IPS-NIHi7 (cell line): ENCODE data around the gene NCAM1.

Source experiments
- DNase-seq: peaks from one replicate; pipeline ENCODE4 v3.0.0; 2012; ENCODE audit warnings: mixed read lengths; ENCODE audit errors: extremely low spot score

NCAM1 gene

DNA sequence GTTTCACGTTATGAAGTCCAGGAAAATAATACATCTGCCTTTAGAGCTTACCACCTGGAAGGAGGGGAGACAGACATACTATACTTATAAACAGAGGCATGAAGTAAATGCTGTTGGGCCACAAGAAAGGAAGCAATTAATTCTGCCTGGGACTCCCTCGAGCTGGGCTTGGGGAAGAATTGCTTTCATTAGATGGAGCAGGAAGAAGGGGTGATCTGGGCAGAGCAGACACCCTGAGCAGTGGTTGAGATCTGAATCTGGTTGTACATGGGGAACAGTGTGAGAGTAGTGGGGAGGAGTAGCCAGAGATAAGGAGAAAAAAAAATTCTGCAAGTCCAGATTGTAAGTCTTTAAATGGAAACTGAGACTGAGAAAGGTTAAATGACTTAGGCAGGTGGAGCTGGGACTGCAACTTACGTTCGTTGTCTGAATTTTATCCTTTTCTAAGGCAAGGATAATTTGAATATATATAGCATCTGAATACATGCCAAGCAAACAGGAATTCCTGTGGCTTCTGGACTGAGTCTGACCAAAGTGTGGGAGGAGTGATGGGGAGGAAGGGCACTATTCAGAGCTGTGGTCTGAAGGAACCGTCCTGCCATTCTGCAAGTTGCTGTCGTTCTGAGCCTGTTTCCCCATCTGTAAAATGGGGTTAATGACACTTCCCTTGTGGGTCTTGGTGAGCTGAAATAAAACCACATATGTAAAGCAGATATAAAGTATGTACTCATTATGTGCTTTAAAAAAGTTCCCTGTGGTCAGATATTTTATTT is 7.9 kb downstream of the NCAM1 start:
- no peak for DNase-seq

DNA sequence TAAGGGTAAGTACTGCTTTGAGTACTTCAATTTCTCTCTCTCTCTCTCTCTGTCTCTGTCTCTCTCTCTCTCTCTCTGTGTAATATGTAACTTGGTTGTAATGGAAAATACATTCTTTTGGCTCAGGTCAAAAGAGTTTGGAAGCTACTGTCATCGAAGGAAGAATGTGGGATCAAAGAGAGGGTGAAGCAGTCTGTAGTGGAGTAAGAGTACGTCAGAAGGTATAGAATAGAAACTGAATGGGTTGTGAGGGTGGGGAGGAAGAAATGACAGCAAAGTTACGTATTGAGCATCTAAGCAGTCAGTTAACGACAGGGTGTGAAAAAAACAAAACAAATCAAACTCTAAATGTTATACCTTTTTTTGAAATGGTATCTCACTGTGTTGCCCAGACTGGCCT is 10.0 kb downstream of the NCAM1 start:
- DNase-seq, result no peak

DNA sequence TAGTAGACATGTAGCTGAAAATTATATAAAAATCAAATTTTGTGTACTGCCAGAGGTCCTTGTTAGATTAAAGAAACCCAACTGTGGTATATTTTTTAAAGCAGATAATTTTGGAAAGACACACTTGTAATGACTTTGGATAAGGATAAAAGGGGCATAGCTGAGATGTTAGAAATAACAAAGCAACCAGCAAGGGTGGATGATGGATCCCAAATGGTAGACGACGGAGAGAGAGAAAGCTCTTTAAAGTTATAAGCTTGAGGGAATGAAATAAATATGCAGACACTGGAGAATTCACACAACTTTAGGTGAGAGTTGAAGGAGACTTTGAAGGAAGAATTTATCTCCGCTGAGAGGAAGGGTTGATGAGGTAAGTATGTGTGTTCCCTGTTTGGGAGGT is 10.6 kb downstream of the NCAM1 start:
- no peak for DNase-seq

DNA sequence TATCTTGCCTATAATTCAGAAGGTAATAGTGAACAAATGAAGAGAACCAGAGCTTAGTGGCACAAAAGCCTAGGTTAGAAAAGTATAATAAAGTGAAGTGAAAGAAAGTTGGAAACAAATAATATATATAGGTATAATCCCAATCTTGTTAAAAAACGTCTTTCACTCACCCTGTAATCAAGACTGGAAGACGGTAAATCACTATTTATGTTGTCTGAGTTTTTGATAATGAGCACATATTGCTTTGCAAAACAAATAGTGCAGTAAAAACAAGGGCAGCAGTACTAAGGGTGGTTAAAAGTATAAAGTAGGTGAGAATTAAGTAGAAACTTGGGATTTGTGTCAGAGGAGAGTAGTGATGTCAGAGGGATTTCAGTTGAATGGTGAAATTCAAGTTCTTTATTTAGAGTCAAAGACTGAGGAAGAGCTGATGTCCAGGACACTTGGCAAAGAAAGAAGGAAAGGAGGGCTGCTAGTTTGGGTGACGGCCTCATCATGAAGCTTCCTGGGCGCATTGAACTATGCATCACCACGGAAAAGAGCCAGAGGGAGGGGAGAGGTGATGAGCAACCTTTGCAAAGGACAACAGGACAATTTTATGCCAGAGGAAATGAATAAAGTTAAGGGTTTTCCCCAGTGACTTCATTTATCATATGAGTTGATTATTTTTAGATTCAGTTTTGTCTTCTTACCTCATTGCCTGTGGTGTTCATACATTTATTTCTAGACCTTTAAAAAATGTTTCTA is 11.4 kb downstream of the NCAM1 start:
- no peak for DNase-seq

DNA sequence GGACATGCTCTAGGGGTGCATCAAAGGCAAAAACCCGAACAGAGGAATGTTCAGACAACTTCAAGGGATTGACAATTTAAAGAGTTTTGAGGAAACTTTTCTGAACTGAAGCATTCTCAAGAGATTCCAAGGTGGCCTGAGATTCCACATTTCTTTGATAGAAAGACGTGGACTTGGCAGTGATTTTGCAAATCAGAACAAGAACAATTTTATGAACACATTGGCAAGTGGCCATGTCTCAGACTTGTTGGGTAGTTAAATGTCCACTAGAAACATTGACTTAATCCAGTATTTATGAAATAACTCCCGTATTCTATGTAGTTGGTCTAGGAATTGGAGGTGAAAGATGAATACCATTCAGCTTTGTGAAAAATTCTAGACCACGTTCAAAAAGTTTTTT is 13.8 kb downstream of the NCAM1 start:
- no peak for DNase-seq

DNA sequence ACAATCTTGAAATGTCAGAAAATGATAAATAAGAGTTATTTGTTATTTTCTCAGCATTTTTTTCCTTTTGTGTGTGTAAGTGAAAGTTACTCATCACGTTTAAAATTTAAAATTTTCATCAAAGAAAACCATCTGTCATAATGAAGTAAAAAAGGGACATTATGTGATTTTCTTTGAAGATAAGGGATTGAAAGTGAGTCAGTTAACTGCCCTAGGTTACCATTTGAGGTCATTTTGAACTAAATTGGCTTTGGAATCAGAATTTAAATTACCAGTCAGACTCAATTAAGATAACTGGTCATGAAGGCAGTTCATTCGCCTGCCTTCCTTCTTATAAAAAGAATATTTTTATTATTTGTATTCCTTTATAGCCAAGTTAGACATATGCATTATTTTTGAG is 14.3 kb downstream of the NCAM1 start:
- no peak for DNase-seq

DNA sequence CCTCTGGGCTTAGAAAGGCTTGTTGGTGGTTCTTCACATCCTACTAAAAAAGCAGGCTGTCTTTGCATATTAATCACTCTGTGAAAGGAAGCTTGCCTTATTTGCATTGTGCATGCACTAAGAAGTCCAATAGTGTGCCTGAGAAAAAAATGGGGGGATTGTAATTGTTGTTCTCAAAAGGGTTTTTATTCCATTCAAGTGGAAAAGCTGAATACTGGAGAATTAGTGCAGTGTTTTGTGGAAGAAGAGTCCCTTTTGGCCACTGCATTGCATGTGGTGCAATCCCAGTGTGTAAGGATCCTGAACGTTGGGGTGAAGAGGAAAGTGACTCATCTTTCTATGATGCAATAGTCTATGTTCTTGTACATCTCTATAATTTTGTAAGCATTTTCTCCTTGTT is 16.5 kb downstream of the NCAM1 start:
- DNase-seq, result no peak

DNA sequence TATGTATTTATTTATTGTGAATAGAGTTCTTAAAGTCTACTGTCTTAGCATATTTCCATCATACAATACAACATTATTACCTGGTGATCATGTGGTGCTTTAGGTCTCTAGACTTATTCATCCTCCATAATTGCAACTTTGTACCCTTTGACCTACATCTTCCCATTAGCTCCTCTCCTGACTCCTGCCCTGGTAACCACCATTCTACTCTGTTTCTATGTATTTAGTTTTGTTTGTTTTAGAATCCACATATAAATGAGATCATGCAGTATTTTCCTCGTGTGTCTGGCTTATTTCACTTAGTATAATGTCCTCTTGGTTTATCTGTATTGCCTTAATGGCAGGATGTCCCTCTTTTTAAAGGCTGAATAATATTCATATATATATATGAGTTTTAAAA is 22.7 kb downstream of the NCAM1 start:
- no peak for DNase-seq

DNA sequence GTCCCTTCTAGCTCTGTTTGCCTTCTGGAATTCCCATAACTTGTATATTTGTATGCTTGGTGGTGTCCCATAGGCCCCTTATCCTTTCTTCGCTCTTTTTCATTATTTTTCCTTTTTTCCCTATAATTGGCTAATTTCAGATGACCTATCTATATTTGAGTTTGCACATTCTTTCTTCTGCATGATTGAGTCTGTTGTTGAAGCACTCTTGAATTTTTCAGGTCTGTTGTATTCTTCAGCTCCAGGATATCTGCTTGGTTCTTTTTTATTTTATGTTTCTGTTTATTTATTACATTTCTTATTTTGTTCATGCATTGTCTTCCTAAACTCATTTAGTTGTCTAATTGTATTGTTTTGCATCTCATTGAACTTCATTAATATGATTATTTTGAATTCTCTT is 28.0 kb downstream of the NCAM1 start:
- no peak for DNase-seq

DNA sequence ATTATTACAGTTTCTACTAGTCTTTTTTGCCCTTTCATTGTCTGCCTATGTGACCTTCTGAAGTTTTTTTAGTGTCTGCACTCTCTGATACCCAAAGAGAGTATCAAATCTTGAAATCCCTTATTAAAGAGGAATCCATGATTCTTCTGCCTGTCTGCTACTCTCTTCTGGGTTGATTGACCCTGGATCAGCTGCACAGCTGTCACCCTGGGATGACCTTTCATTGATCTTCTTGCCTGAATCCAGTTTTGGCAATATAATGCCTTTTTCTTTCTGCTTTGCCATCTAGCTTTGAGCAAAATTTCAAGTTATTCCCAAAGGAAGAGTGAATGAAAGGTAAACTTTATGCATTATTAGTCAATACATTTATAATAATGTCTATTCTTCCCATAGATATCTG is 32.6 kb downstream of the NCAM1 start:
- DNase-seq, result no peak

DNA sequence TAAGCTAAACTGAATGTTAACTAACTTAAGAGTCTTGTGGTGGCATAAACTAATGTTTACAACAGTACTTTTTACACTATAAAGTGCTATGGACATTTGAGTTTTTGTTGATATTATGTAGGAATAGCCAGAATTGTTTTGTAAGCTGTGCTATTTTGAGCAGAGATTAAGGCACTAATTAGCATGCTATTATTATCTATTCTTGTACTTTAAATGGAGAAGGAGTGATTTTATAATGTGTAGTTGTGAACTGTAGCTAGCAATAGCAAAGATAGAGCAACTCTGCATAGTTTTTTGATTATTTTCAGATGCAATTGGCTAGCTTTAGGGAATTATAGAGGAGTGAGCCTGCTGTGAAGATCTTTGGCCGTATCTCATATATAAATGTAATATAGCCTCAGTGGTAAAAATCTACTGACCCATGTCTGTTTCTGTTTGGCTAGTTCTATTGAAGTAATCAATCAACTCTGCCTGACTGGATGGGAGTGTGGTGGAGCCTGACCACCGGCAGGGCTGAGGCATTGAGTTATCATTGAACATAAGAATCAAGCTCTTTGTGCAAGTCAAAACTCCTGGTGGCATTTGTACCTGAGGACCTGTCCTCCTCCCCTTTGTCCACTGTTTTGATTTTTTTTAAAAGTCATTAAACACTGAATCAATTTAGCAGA is 34.3 kb downstream of the NCAM1 start:
- no peak for DNase-seq

DNA sequence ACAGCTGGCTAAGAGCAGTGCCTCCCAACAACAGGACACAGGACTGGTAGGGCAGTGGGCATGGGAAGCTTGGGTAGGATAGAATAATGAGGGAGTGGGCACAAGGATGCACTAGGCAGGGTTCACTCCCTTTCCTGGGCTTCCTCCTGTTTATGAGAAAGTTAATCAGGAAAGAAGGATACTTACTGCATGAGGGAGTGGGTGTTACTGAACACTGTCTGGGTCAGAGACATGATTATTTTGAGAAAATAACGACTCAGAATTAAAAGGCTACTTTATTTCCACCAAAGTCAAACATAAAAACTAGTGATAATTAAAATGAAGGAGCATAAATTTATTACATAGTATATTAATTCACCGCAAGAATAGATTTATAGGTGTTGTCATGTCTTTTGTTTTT is 35.8 kb downstream of the NCAM1 start:
- DNase-seq, result no peak

DNA sequence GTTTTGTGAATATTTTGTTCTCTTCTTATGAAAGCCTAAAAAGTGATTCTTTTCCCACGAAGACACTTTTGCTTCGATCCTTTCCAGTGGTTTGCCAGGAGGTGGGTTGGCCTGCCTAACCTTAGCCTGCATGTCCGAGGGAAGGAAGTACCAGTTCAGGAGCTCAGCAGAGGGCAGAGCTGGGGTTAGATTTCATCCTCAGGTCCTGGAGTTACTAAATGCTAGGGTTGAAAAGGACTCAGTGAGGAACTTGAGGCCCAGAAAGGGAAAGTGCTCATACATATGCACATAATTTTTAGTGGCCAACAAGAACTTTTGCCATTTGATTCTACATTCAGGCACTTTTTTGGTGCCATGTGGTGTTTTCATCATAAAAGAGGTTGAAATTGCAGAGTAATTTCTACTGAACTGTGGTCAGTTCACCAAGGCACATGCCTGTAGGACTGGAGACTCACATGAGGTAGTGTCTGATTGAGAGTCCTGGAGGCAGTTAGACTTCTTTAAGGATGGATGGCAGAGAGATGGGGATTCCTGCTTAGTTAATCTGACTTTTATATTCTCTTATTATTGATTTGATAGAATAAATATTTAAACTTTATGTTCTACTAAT is 36.7 kb downstream of the NCAM1 start:
- peak; percentile 23 for DNase-seq

DNA sequence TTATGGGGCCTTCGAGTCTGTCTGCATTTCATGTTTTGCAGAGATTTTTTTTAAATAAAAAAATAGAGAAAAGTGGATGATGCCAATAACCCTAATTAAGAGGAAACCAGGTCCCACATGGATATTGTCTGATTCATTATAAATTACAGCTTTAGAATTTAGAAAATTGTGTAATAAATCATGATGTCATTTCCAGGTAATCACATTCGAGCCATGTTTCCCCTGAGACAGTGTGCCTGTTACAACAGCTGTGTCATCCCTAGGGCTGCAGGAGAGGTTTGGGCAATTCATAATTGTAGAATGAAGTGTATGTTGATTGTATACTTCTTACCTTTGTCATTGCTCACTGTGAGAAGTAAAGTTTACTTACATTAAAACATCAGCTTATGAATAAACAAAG is 38.3 kb downstream of the NCAM1 start:
- DNase-seq, result no peak

DNA sequence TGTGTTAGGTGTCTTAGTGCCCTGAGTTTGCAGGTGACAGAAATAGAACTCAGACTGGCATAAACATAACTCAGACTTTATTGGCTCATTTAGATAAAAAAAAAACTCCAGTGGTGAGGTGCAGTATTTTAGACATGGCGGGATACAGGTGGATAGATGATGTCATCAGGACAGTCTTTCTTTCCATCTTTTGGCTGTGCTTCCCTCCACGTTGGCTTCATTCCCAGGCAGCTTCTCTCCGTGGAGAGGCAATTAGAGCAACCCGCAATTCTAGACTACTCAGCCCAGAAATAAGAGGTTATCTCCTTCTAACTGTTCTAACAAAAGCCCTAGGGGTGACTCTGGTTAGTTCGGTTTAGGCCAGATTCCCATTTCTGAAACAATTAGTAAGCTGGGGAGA is 40.5 kb downstream of the NCAM1 start:
- DNase-seq, result no peak

DNA sequence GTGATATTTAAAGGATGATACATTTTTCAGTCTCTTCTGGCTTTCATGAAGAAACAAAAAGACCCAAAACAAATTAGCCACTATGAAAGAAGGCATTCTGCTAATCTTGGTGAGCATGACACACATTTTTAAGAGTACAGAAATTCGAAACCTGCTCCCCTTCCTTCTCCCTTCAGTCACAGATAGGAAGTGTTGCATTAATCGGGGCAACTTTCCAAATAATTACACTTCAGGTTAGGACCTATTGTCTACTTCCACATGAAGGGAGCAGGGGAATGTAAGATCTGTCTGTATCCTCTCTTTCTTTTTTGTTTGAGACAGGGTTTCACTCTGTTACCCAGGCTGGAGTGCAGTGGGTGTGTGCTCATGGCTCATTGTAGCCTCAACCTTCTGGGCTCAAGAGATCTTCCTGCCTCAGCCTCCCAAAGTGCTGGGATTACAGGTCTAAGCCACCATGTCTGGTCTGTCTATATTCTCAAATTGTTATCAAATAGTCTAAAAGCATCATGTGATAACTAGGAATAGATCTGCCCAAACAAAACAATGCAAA is 45.8 kb downstream of the NCAM1 start:
- DNase-seq, result no peak

DNA sequence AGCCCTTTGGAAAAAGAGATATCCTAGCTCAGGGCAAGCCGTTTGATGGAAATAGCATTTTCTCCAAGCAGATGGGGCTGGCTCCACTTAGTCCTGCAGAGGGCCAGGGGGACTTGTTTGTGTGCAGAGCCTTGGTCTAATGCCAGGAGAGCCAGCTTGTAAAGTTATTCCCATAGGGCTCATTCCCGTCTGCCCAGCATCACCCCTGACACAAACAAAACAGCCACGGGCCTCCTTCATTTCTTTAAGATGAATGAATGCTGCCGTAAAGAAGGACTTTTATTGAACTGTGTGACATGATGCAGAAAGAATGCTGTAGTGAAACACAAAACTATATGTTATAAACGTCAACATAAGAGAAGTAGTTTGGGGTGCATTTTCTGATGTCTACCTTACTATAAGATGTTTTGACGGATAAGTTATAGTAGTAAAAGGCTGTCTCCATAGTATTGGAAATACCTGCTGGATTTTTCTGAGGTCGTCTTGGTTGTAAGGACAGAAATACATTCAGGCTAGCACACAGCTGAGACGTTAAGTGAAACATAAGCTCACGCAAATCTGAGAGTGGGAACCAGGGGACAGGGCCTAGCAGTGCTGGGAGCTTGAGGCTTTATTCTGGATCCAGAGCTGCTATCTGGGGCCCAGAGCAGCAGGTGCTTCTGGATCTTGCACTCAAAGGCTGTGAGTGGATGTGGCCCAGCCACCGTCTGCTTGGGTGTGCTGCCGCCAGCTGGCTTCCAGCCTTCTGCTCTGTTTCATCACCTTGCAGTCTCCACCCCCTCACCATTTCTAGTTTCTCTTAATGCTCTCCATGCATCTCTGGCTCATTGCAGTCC is 53.3 kb downstream of the NCAM1 start:
- DNase-seq, result peak; percentile 14

DNA sequence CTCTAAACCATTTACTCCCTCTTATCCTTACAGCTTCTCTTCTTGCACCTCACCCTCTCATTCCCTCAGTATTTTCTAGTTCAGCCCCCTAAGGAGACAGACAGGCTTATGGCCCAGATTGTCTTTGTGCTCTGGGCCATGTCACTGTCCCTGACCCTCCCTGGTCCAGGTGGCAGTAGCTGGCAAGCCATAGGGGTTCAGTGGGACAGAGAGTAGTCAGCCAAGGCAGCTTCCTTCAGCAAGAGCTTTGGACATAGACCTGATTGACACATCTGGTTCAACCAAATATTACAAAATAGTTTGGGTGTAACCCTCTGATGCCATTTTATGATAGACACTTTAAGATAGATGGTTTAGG is 53.9 kb downstream of the NCAM1 start:
- DNase-seq, result no peak

DNA sequence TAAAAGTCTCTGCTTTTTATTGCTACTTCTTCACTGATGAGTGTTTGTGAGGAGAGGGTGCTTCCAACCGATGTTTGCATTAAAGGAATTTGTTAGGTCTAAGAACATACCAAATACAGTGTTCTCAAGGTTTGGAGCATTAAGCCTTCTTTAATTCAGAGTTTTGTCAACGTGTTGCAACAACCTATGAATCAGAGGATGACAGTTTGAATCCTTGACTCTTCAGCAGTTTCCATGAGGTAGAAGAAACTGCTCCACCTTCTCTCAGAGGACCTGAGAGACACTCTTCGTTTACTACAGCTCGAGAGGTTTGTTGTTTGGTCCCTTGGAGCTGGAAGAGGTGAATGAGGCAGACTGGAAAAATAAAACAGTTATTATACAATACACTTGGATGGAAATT is 55.7 kb downstream of the NCAM1 start:
- DNase-seq, result no peak

DNA sequence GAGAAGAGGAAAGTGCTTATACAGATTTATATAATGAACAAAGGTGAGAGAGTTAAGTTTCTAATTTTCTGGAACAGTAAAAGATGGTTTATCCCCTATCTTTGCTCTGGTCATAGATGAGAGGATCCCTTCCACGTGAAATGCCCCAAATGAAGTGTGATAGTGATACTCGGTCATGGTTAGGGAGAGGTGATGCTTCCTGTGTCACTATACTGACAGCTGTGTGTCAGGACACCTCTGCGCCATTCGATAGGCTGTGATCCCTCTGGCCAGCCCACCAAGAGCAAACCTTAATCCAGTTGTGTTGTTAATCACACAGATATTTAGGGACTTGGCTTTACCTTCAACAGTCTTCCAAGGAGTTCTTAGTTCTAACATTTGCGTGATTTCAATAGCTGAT is 57.7 kb downstream of the NCAM1 start:
- DNase-seq, result no peak

DNA sequence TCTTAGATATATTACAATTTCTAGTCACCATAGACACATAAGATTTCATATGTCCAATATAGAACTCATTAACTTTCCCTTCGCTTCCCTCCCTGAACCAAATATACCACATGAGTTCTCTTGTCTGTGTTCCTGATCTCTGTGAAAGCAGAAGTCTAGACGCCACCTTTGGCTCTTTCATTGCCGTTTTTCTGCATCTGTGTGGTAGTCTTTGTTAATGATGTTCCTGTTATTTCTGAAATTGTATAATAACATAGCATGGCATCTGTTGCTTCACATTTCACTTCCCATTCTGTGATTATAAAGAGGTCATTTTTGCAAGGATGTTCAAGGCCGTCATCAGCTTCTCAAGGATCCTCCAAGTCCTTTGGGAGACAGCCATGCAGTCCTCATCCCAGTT is 58.5 kb downstream of the NCAM1 start:
- no peak for DNase-seq
